DOHH2 (cell line): ENCODE results near the gene MARS1.

Source experiments
- H3F3A ChIP-seq: fragments of 200-600 bp; sonication (generic), shearing (Covaris generic); 2 replicates; pipeline ENCODE4 v1.6.0; 2016; ENCODE audit warnings: antibody characterized with exemption, mild to moderate bottlenecking; ENCODE audit not compliant: control insufficient read depth, insufficient read depth
- H3K27ac ChIP-seq: fragments of 200-600 bp; sonication (generic); 2 replicates; pipeline ENCODE4 v1.5.1; 2014; ENCODE audit warnings: low read depth, mild to moderate bottlenecking, low read length, moderate library complexity
- H3K27me3 ChIP-seq: fragments of 200-600 bp; sonication (generic); 2 replicates; pipeline ENCODE4 v1.6.1; 2014; ENCODE audit warnings: mild to moderate bottlenecking, low read length, mixed read lengths; ENCODE audit not compliant: control insufficient read depth
- H3K36me3 ChIP-seq: fragments of 200-600 bp; sonication (generic); 2 replicates; pipeline ENCODE4 v1.6.1; 2014; ENCODE audit warnings: mild to moderate bottlenecking, low read length, moderate library complexity, mixed read lengths; ENCODE audit not compliant: control insufficient read depth
- H3K4me1 ChIP-seq: fragments of 200-600 bp; sonication (generic); 2 replicates; pipeline ENCODE4 v1.6.1; 2014; ENCODE audit warnings: mild to moderate bottlenecking, low read length, mixed read lengths; ENCODE audit not compliant: control insufficient read depth
- H3K4me2 ChIP-seq: fragments of 200-600 bp; sonication (generic); 2 replicates; pipeline ENCODE4 v1.6.0; 2014; ENCODE audit warnings: mild to moderate bottlenecking, low read length, moderate library complexity
- H3K4me3 ChIP-seq: fragments of 200-600 bp; sonication (generic); 2 replicates; pipeline ENCODE4 v1.5.1; 2014; ENCODE audit warnings: mild to moderate bottlenecking, low read length, mixed read lengths
- H3K79me2 ChIP-seq: fragments of 200-600 bp; sonication (generic); 2 replicates; pipeline ENCODE4 v1.6.1; 2014; ENCODE audit warnings: mild to moderate bottlenecking, low read length, mixed read lengths; ENCODE audit not compliant: control insufficient read depth
- H3K9me2 ChIP-seq: fragments of 200-600 bp; sonication (generic); replicated peaks from 2 replicates; pipeline ENCODE4 v1.6.1; 2014; ENCODE audit warnings: mild to moderate bottlenecking, low read length, mixed read lengths; ENCODE audit not compliant: control insufficient read depth
- H3K9me3 ChIP-seq: fragments of 200-600 bp; sonication (generic); 2 replicates; pipeline ENCODE4 v1.6.1; 2014; ENCODE audit warnings: antibody characterized with exemption, low read length, mixed read lengths; ENCODE audit not compliant: control insufficient read depth, insufficient read depth
- H4K20me1 ChIP-seq: fragments of 200-600 bp; sonication (generic); 2 replicates; pipeline ENCODE4 v1.6.0; 2014; ENCODE audit warnings: low read depth, mild to moderate bottlenecking, antibody characterized with exemption, low read length, moderate library complexity; ENCODE audit not compliant: control insufficient read depth, insufficient read depth
- EZH2phosphoT487 ChIP-seq: fragments of 200-600 bp; sonication (generic); IDR thresholded peaks from 2 replicates; pipeline ENCODE4 v1.6.1; 2017; ENCODE audit warnings: borderline replicate concordance, mild to moderate bottlenecking, antibody characterized with exemption, low read length, moderate library complexity, mixed read lengths
- TF ChIP-seq, protein P1 (sequence below): fragments of 200-600 bp; sonication (generic); IDR thresholded peaks from one replicate; pipeline ENCODE4 v1.5.1; 2014; ENCODE audit warnings: antibody characterized with exemption, mild to moderate bottlenecking, low read depth, low read length; ENCODE audit not compliant: poor library complexity, severe bottlenecking

The MARS1 gene

DNA sequence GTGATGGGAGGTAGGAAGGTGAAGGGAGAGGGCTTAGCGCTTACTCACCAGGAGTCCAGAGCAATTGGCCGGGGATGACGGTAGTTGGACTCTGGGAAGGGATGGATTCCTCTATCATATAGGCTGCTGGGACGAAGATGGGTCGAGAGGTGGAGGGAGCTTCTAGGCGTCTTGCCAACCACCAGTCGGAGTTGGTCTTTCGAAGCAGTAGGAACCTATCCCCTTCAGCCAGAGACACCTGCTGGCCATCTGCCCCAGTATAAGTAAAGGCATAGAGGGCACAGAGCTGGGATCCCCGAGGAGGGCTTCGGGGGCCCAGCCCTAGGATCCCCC is 8.9 kb upstream of the MARS1 start:
- Histone ChIP-seq H3K27ac (peak overlapping the region; percentile 97), H3K4me2 (peak overlapping the region; percentile 98), H3K36me3 (peaks cover 23% of the 10 kb centered on the region), H3K9me3 (no peaks in the 10 kb centered on the region), H3K4me1 (peaks cover 67% of the 10 kb centered on the region), H3K27me3 (no peaks in the 10 kb centered on the region), H3K4me3 (peak overlapping the region; percentile 90), H3F3A (peaks cover 18% of the 10 kb centered on the region), H3K79me2 (peaks cover 24% of the 10 kb centered on the region), H3K9me2 (no peaks in the 10 kb centered on the region), H4K20me1 (no peaks in the 10 kb centered on the region)
- no peak for TF ChIP-seq EZH2phosphoT487
- TF ChIP-seq, protein P1, sequence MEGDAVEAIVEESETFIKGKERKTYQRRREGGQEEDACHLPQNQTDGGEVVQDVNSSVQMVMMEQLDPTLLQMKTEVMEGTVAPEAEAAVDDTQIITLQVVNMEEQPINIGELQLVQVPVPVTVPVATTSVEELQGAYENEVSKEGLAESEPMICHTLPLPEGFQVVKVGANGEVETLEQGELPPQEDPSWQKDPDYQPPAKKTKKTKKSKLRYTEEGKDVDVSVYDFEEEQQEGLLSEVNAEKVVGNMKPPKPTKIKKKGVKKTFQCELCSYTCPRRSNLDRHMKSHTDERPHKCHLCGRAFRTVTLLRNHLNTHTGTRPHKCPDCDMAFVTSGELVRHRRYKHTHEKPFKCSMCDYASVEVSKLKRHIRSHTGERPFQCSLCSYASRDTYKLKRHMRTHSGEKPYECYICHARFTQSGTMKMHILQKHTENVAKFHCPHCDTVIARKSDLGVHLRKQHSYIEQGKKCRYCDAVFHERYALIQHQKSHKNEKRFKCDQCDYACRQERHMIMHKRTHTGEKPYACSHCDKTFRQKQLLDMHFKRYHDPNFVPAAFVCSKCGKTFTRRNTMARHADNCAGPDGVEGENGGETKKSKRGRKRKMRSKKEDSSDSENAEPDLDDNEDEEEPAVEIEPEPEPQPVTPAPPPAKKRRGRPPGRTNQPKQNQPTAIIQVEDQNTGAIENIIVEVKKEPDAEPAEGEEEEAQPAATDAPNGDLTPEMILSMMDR = peak; percentile 30

DNA sequence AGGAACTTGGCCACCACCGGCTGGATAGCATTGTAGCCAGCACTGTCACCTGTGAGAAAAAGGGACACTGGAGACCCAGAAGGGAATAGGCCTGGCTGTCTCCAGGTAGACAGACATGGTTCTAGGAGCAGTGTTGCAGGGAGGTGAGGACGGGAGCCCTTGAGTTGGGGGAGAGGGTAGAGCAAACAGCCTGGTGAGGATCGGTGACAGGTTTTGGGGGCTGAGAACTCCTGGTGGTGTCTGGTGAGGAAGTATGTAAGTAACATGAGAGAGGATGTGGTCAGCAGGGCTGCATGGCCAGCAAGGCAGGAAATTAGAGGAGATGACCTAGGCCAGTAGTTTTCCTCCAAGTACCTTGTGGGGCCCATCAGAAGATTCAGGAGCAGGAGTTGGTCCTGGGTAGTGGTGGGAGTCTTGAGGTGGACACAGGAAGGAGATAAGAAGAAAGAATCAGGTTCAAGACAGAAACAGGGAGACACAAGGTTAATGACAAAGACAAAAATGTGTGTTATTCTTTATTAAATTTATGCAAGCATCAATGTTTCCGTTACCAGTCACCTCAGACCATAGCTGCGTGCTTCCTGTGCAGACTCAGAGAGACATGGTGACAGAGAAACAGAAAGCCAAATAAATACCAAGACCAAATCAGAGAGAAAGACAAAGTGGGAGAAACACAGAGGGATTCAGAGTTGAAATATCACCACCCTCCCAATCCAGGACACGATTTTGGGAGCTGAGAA is 8.3 kb upstream of the MARS1 start, which contains the start of gene ARHGAP9:
Gene ARHGAP9, minus strand, starts transcription at position 491 of the 740 bp plus-strand sequence. Its CDS starts 460 bp downstream, at position 31.
- no peaks in the 10 kb centered on the region for H3K9me2 ChIP-seq
- peaks cover 18% of the 10 kb centered on the region for H3K36me3 ChIP-seq
- H3K79me2 ChIP-seq = peaks cover 24% of the 10 kb centered on the region
- H3K4me2 ChIP-seq = peak within 1 kb of the TSS; percentile 98
- H3K4me3 ChIP-seq = peak within 1 kb of the TSS; percentile 90
- H3K27ac ChIP-seq = peak within 1 kb of the TSS; percentile 97
- no peaks in the 10 kb centered on the region for H3K9me3 ChIP-seq
- TF ChIP-seq EZH2phosphoT487 = no peak
- TF ChIP-seq, protein P1 = peak; percentile 0
- H3F3A ChIP-seq = peaks cover 18% of the 10 kb centered on the region
- H4K20me1 ChIP-seq = no peaks in the 10 kb centered on the region
- peaks cover 67% of the 10 kb centered on the region for H3K4me1 ChIP-seq
- H3K27me3 ChIP-seq = no peaks in the 10 kb centered on the region

DNA sequence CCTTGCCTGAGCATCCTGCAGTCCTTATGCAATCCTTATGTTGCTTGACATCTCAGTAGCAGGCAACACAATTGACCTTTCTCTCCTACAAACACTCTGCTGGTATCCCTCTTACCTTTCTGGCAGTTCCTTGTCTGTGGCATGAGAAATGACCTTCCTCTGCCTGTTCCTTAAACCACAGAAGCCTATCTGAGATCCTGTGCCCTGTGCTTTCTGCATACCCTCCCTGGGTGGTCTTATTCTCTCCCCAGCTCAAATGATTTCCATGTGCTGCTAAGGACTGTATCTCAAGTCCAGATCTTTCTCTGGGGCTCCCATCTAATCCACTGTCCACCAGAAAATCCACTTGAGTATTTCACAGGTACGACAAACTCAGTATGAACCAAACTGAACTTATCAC is 6.2 kb upstream of the MARS1 start:
- H3K27me3 ChIP-seq = no peaks in the 10 kb centered on the region
- H3K27ac ChIP-seq = no peak overlapping the region
- peaks cover 5% of the 10 kb centered on the region for H3K36me3 ChIP-seq
- H3K9me3 ChIP-seq = no peaks in the 10 kb centered on the region
- H3K4me3 ChIP-seq = no peak overlapping the region
- TF ChIP-seq, protein P1 = no peak
- no peak for TF ChIP-seq EZH2phosphoT487
- H4K20me1 ChIP-seq = no peaks in the 10 kb centered on the region
- H3K4me2 ChIP-seq = no peak overlapping the region
- H3K9me2 ChIP-seq = no peaks in the 10 kb centered on the region
- peaks cover 59% of the 10 kb centered on the region for H3K4me1 ChIP-seq
- H3K79me2 ChIP-seq = peaks cover 14% of the 10 kb centered on the region
- H3F3A ChIP-seq = peaks cover 20% of the 10 kb centered on the region
